Panc1 (cell line): ENCODE results near the gene NIPSNAP2. TPM values are rescaled to one million over a fixed set of nuclear protein-coding genes. Genes with fewer than 3 reads are reported as not detected.
"Not testable (repeated sequence)": the region's sequence is repeated elsewhere in the genome, so short reads cannot be mapped to it uniquely, and the experiment has no call there.

Experiments
- ATAC-seq: fragments of 200-7000 bp; cut with Tn5 transposase; 2 replicates; pipeline ENCODE4 v1.9.1; 2020; ENCODE audit warnings: mild to moderate bottlenecking, moderate library complexity
- BruUV-seq: library from RNA; stranded (reverse); fragments of 400-500 nt; replicated peaks from 2 replicates; lab custom pipeline; 2021; lab: Mats Ljungman, UMichigan
- CTCF ChIA-PET: fragments of 300-600 bp; sonication (Branson Sonifier 250); formaldehyde crosslinking; loops from one replicate; lab custom pipeline; 2022; ENCODE audit warnings: antibody characterized with exemption; lab: Charles Lee
- POLR2A ChIA-PET: fragments of 300-600 bp; sonication (Branson Sonifier 250); formaldehyde crosslinking; loops from one replicate; lab custom pipeline; 2022; ENCODE audit warnings: antibody characterized with exemption; lab: Charles Lee
- DNase-seq: peaks from one replicate; pipeline ENCODE4 v3.0.0-alpha.2; 2010; ENCODE audit warnings: low read depth, low spot score
- H3K27ac ChIP-seq: 2 replicates; pipeline ENCODE4 v1.5.1; 2011; ENCODE audit warnings: mild to moderate bottlenecking, low read length, inconsistent platforms
- H3K27me3 ChIP-seq: fragments of 200-500 bp; sonication (Bioruptor generic); 2 replicates; pipeline ENCODE4 v1.6.0; 2014; ENCODE audit warnings: low read length, inconsistent platforms; ENCODE audit not compliant: control insufficient read depth, insufficient read depth
- H3K36me3 ChIP-seq: fragments of 200-500 bp; sonication (Bioruptor generic); 2 replicates; pipeline ENCODE4 v1.5.1; 2014; ENCODE audit warnings: inconsistent platforms, mild to moderate bottlenecking, low read length, moderate library complexity; ENCODE audit not compliant: control insufficient read depth, insufficient read depth
- H3K4me1 ChIP-seq: 2 replicates; pipeline ENCODE4 v1.5.1; 2011; ENCODE audit warnings: inconsistent platforms, mild to moderate bottlenecking, low read length, moderate library complexity; ENCODE audit not compliant: control insufficient read depth, insufficient read depth
- H3K4me3 ChIP-seq, 2 experiments: 2 replicates each; pipeline ENCODE4 v1.5.1; 2011 to 2012; ENCODE audit warnings: low read depth in 2 of 2, low read length in 2 of 2, mild to moderate bottlenecking in 2 of 2, inconsistent platforms in 1 of 2, moderate library complexity in 1 of 2
- H3K9me3 ChIP-seq: fragments of 200-500 bp; sonication (Bioruptor generic); 2 replicates; pipeline ENCODE4 v1.5.1; 2014; ENCODE audit warnings: low read depth, mild to moderate bottlenecking, inconsistent platforms, low read length, moderate library complexity; ENCODE audit not compliant: control insufficient read depth, insufficient read depth
- POLR2AphosphoS5 ChIP-seq: IDR thresholded peaks from 2 replicates; pipeline ENCODE4 v1.6.1; 2012; ENCODE audit warnings: mild to moderate bottlenecking, low read depth, low read length, moderate library complexity
- SIN3A ChIP-seq: IDR thresholded peaks from 2 replicates; pipeline ENCODE4 v1.6.1; 2012; ENCODE audit warnings: low read depth, mild to moderate bottlenecking, low read length, moderate library complexity, borderline replicate concordance; ENCODE audit not compliant: insufficient read depth
- TCF7L2 ChIP-seq: IDR thresholded peaks from 2 replicates; pipeline ENCODE4 v1.6.1; 2011; ENCODE audit warnings: mild to moderate bottlenecking, low read depth, low read length, inconsistent platforms
- in situ Hi-C: cut with HindIII; loops from 2 replicates; pipeline ENCODE4 v1.10.0; 2016; ENCODE audit warnings: low sequenced_read_pairs, low pct_unique_long_range_greater_than_20kb
- intact Hi-C: fragments of 100-400 bp; cut with micrococcal nuclease; formaldehyde crosslinking; loops from one replicate; pipeline ENCODE4 v1.10.0; 2022; ENCODE audit not compliant: unreplicated experiment
- total RNA-seq: library from RNA; stranded (reverse); gene quantifications from one replicate; pipeline ENCODE4 v1.2.1, GENCODE V29; 2021; ENCODE audit not compliant: unreplicated experiment
- TF ChIP-seq, protein P1 (sequence below): fragments of 450-650 bp; IDR thresholded peaks from 2 replicates; pipeline ENCODE4 v1.5.1; 2017; ENCODE audit warnings: mild to moderate bottlenecking
- TF ChIP-seq, protein P2 (sequence below), 2 experiments: IDR thresholded peaks; 2 replicates each; pipeline ENCODE4 v1.6.1; 2011 to 2012; ENCODE audit warnings: low read depth in 2 of 2, control low read depth in 1 of 2, low read length in 1 of 2, mild to moderate bottlenecking in 1 of 2, moderate library complexity in 1 of 2; ENCODE audit not compliant: insufficient read depth in 1 of 2

NIPSNAP2 gene
- total RNA-seq, 1 experiment from 2014 or later = 93.2 TPM

DNA sequence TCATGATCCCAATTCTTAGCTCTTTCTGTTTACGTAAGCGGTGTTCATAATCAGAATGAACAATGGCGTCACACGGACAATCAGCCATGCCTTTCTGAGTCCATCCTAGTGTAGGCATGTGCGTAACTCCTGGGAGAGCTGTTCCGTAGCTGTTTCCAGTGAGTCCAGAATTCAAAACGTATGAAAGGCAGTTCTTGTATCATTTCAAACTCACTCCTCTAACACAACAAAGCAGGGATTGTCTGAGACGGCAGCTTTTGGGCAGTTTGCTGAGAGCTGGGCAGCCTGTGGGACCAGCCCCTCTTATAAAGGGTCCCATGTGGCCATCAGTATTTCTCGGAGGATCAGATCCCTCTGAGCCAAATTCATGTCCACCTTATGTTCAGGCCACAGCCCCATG is 43.5 kb downstream of the NIPSNAP2 start:
- POLR2A ChIA-PET = interaction anchor here (0.6 kb wide), 2 partner anchors 25 to 89 kb away, joined by 4 to 5 read pairs; no protein-coding TSS in a partner anchor
- no TSS peak for BruUV-seq
- DNase-seq = no peak

DNA sequence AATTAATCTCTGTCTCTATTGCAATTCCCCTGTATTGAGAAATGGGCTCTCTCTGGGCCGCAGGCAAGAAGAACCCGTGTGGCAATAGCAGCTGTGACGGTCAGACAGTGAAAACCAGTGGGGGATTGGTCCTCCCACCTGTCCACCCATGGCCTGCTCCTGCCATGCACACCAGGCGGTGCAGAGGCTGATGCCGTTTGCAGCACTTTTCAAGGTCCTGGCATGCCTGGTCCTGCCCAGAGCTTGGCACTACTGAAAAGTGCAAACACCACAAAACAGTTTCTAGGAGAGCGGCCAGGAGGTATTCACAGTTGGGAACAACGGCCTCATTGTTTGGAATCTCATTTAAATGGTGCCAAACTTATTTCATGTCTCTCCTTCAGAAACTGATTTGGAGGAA is 45.3 kb downstream of the NIPSNAP2 start:
- ATAC-seq = peak; percentile 78
- TF ChIP-seq TCF7L2 = peak; percentile 66
- TF ChIP-seq, protein P1, sequence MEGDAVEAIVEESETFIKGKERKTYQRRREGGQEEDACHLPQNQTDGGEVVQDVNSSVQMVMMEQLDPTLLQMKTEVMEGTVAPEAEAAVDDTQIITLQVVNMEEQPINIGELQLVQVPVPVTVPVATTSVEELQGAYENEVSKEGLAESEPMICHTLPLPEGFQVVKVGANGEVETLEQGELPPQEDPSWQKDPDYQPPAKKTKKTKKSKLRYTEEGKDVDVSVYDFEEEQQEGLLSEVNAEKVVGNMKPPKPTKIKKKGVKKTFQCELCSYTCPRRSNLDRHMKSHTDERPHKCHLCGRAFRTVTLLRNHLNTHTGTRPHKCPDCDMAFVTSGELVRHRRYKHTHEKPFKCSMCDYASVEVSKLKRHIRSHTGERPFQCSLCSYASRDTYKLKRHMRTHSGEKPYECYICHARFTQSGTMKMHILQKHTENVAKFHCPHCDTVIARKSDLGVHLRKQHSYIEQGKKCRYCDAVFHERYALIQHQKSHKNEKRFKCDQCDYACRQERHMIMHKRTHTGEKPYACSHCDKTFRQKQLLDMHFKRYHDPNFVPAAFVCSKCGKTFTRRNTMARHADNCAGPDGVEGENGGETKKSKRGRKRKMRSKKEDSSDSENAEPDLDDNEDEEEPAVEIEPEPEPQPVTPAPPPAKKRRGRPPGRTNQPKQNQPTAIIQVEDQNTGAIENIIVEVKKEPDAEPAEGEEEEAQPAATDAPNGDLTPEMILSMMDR = no peak
- 0 out of 2 replicates have a peak, but pooled peaks have one; percentile 35 for TF ChIP-seq POLR2AphosphoS5
- DNase-seq = no peak
- Histone ChIP-seq H3K4me1 (peaks cover 40% of the 10 kb centered on the region), H3K4me3 (no peak overlapping the region), H3K27ac (peak overlapping the region; percentile 82), H3K9me3 (no peaks in the 10 kb centered on the region), H3K36me3 (peaks cover 2% of the 10 kb centered on the region; the same call in 1 of the 2 replicates), H3K27me3 (no peaks in the 10 kb centered on the region)
- CTCF ChIA-PET = interaction anchor here (0.6 kb wide), 1 partner anchor 366 kb away, joined by 3 read pairs; no protein-coding TSS in a partner anchor
- in situ Hi-C loops = no loop called here
- no TSS peak for BruUV-seq
- intact Hi-C loops = no loop called here
- POLR2A ChIA-PET = no interaction called here

More for the DNA sequence above, 43.5 kb downstream of the NIPSNAP2 start:
- CTCF ChIA-PET = no interaction called here
- Histone ChIP-seq H3K4me1 (peaks cover 40% of the 10 kb centered on the region), H3K27me3 (no peaks in the 10 kb centered on the region), H3K27ac (peak overlapping the region; percentile 68), H3K9me3 (no peaks in the 10 kb centered on the region), H3K36me3 (no peaks in the 10 kb centered on the region; the same call in 1 of the 2 replicates), H3K4me3 (no peak overlapping the region)
- no peak for ATAC-seq
- intact Hi-C loops (loop anchor here (2.0 kb wide), 1 partner anchor 67 kb away; no protein-coding TSS in a partner anchor), in situ Hi-C loops (no loop called here)
- TF ChIP-seq POLR2AphosphoS5 (no peak), TCF7L2 (no peak), SIN3A (no peak)
- TF ChIP-seq, protein P2, sequence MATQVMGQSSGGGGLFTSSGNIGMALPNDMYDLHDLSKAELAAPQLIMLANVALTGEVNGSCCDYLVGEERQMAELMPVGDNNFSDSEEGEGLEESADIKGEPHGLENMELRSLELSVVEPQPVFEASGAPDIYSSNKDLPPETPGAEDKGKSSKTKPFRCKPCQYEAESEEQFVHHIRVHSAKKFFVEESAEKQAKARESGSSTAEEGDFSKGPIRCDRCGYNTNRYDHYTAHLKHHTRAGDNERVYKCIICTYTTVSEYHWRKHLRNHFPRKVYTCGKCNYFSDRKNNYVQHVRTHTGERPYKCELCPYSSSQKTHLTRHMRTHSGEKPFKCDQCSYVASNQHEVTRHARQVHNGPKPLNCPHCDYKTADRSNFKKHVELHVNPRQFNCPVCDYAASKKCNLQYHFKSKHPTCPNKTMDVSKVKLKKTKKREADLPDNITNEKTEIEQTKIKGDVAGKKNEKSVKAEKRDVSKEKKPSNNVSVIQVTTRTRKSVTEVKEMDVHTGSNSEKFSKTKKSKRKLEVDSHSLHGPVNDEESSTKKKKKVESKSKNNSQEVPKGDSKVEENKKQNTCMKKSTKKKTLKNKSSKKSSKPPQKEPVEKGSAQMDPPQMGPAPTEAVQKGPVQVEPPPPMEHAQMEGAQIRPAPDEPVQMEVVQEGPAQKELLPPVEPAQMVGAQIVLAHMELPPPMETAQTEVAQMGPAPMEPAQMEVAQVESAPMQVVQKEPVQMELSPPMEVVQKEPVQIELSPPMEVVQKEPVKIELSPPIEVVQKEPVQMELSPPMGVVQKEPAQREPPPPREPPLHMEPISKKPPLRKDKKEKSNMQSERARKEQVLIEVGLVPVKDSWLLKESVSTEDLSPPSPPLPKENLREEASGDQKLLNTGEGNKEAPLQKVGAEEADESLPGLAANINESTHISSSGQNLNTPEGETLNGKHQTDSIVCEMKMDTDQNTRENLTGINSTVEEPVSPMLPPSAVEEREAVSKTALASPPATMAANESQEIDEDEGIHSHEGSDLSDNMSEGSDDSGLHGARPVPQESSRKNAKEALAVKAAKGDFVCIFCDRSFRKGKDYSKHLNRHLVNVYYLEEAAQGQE (IDR thresholded peaks at IDR 0.05; ENCODE audit: insufficient read depth in 1 of 2, low read depth in 2 of 2, low read length in 1 of 2) = no peak
- TF ChIP-seq, protein P1 = no peak

DNA sequence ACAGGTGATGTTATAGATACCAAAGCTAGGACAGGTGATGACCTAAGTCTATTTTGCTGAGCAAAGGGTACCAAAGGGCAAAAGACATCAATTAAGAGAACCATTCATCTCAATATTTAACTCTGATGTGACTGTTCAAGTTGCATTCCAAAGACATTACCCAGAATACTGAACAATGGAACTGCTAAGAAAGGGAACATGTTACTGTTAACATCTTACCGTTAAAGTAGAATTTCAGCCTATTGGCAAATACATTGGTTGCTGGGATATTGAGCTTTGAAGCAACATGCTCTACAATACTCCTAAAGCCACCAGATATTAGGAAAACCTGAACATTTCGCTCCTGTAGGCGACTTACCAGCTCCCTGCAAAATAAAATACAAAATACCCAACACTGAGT is 52.6 kb downstream of the NIPSNAP2 start:
- DNase-seq, H3K36me3 ChIP-seq, H3K4me1 ChIP-seq, H3K4me3 ChIP-seq, ATAC-seq, in situ Hi-C loops, H3K27ac ChIP-seq, BruUV-seq, intact Hi-C loops, H3K27me3 ChIP-seq, H3K9me3 ChIP-seq: not testable (repeated sequence)
- POLR2A ChIA-PET = interaction anchor here (0.6 kb wide), 1 partner anchor 10 kb away, joined by 5 read pairs; no protein-coding TSS in a partner anchor
- CTCF ChIA-PET = interaction anchor here (0.6 kb wide), 1 partner anchor 276 kb away, joined by 5 read pairs; no protein-coding TSS in a partner anchor
